Pancreas (tissue), 10 donors: Measurements from ENCODE around the gene IFIT2. TPM values are rescaled to one million over a fixed set of nuclear protein-coding genes. Genes with fewer than 3 reads are reported as not detected.

Experiments
- ATAC-seq, 4 donors: fragments of 200-7000 bp; cut with Tn5 transposase; one replicate each; pipeline versions ENCODE4 v1.8.0 to v1.9.1; 2020; ENCODE audit warnings: mild to moderate bottlenecking in 4 of 4, moderate library complexity in 4 of 4
- DNase-seq, 6 donors: peaks; one replicate each; pipeline ENCODE4 v3.0.0-alpha.2; 2020
- FAIRE-seq: peaks from 2 replicates; lab custom pipeline; 2012; peaks lifted over from hg19 to GRCh38; lab: Jason Lieb, UNC
- H3K27ac ChIP-seq, 4 donors: fragments of 200-600 bp; sonication (generic); 1 replicate in 3 of 4; 2 replicates in 1 of 4; pipeline versions ENCODE4 v1.5.0 to v1.8.0; 2020
- H3K27me3 ChIP-seq, 4 donors: fragments of 200-600 bp; one replicate each; pipeline ENCODE4 v1.8.0; 2021
- H3K36me3 ChIP-seq, 3 donors: fragments of 200-600 bp; sonication (generic) in 1 of 3; one replicate each; pipeline versions ENCODE4 v1.5.0 to v1.8.0; 2020 to 2021
- H3K4me1 ChIP-seq, 3 donors: fragments of 200-600 bp; one replicate each; pipeline ENCODE4 v1.8.0; 2021
- H3K4me3 ChIP-seq, 4 donors: fragments of 200-600 bp; sonication (generic) in 2 of 4; one replicate each; pipeline versions ENCODE4 v1.5.0 to v1.8.0; 2020 to 2021
- H3K9me3 ChIP-seq, 4 donors: fragments of 200-600 bp; one replicate each; pipeline ENCODE4 v1.8.0; 2021
- WGBS, 2 donors: extraction: QIAGEN DNeasy Blood & Tissue Kit; methylation state at CpG; one replicate each; pipeline ENCODE4 v1.1.7; 2013; 5-methylcytosine and 5-hydroxymethylcytosine counted together
- intact Hi-C, 3 donors: fragments of 100-400 bp; cut with DNase I; formaldehyde crosslinking; loops; one replicate each; pipeline versions ENCODE4 v1.11.1 to v1.14.2; 2022
- polyA plus RNA-seq, 2 donors: library from polyadenylated mRNA; stranded (reverse); fragments of 200-250 nt; gene quantifications; one replicate each; pipeline ENCODE4 v1.2.3, GENCODE V29; 2013
- total RNA-seq, 6 donors: library from RNA; stranded (reverse); fragmentation: NEBNext Ultra II Directional in 4 of 6; extraction: Animal tissue kit (Norgen Biotek cat#: 25700) in 4 of 6; gene quantifications; one replicate each; pipeline versions ENCODE4 v1.2.1 to v1.2.4, GENCODE V29; 2021 to 2023
- TF ChIP-seq, protein P1 (sequence below), 4 donors: fragments of 200-600 bp; sonication (generic) in 3 of 4; IDR thresholded peaks; one replicate each; pipeline versions ENCODE4 v1.5.0 to v1.8.0; 2021; ENCODE audit warnings: antibody characterized with exemption in 4 of 4
- donor health status: healthy with polysubstance abuse.
- donor health status: DM: no; HTN: no; CAD: no; lungs with moderate emphysema.
- donor health status: DM: no; HTN: no; CAD: no.
- donor health status: control.
- donor health status: control.
- donor health status: Bipolar disorder and iron deficiency.
- donor health status: DM: yes; HTN: yes; CAD: no.
- donor health status: DM: no; HTN: no; CAD: no.
- donor health status: DM: no; HTN: no; CAD: no.
- donor health status: DM: yes; HTN: yes; CAD: no.

IFIT2 gene
- total and polyA plus RNA-seq, 8 donors = 1.3 to 7.5 (median 1.6) TPM

DNA sequence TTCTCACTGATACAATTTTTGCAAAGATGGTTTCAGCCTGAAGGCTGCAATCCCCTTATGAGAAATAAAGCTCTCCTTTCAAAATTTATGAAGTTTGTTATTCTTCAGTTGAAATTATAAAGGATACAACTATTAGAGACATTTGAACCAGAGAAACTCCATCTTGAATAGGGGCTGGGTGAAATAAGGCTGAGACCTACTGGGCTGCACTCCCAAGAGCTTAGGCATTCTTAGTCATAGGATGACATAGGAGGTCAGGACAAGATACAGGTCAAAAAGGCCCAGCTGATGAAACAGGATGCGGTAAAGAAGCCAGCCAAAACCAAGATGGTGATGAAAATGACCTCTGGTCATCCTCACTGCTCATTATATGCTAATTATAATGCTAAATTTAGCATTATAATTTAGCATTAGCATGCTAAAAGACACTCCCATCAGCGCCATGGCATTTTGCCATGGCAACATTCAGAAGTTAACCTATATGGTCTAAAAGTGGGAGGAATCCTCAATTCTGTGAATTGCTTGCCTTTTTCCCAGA is 53.6 kb downstream of the IFIT2 start:
- no peak overlapping the region for H3K27ac ChIP-seq
- no peaks in the 10 kb centered on the region for H3K27me3 ChIP-seq
- FAIRE-seq = no peak
- no peak for DNase-seq
- WGBS, 2 donors = 90 to 100% methylated on average over 2 of the region's 2 CpGs
- TF ChIP-seq, protein P1, sequence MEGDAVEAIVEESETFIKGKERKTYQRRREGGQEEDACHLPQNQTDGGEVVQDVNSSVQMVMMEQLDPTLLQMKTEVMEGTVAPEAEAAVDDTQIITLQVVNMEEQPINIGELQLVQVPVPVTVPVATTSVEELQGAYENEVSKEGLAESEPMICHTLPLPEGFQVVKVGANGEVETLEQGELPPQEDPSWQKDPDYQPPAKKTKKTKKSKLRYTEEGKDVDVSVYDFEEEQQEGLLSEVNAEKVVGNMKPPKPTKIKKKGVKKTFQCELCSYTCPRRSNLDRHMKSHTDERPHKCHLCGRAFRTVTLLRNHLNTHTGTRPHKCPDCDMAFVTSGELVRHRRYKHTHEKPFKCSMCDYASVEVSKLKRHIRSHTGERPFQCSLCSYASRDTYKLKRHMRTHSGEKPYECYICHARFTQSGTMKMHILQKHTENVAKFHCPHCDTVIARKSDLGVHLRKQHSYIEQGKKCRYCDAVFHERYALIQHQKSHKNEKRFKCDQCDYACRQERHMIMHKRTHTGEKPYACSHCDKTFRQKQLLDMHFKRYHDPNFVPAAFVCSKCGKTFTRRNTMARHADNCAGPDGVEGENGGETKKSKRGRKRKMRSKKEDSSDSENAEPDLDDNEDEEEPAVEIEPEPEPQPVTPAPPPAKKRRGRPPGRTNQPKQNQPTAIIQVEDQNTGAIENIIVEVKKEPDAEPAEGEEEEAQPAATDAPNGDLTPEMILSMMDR (IDR thresholded peaks at IDR 0.05) = no peak
- H3K36me3 ChIP-seq = no peaks in the 10 kb centered on the region
- peaks cover 0 to 8% (median 6%) of the 10 kb centered on the region in 3 donors for H3K4me1 ChIP-seq
- intact Hi-C loops = no loop called here
- no peak for ATAC-seq
- H3K4me3 ChIP-seq = no peak overlapping the region
- no peaks in the 10 kb centered on the region for H3K9me3 ChIP-seq

DNA sequence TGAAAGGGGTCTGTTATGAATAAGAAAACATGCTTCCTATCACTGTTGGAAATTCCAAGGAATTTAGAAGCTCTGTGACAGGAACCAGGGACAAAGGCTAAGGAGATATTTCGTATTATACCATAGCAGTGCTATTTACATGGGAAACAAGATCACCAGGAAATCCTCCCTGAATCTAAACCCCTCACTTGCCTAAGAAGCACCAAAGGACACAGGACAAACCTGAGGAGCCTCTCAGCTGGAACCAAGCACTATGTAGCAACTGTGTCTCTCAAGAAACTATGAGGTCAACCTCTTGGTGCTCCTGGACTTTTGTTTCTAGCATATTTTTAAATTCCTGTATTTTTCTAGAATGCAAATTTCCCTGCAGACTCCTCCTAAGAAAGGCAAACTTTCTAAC is 55.2 kb downstream of the IFIT2 start:
- TF ChIP-seq, protein P1 (IDR thresholded peaks at IDR 0.05) = no peak
- FAIRE-seq (no peak), ATAC-seq (no peak), DNase-seq (no peak)
- WGBS, 2 donors = 78 to 82% methylated on average over 1 of the region's 1 CpG
- H3K27ac ChIP-seq = no peak overlapping the region
- H3K4me3 ChIP-seq = no peak overlapping the region
- no peaks in the 10 kb centered on the region for H3K36me3 ChIP-seq
- no peaks in the 10 kb centered on the region for H3K4me1 ChIP-seq
- H3K9me3 ChIP-seq = no peaks in the 10 kb centered on the region
- intact Hi-C loops = no loop called here
- no peaks in the 10 kb centered on the region for H3K27me3 ChIP-seq

DNA sequence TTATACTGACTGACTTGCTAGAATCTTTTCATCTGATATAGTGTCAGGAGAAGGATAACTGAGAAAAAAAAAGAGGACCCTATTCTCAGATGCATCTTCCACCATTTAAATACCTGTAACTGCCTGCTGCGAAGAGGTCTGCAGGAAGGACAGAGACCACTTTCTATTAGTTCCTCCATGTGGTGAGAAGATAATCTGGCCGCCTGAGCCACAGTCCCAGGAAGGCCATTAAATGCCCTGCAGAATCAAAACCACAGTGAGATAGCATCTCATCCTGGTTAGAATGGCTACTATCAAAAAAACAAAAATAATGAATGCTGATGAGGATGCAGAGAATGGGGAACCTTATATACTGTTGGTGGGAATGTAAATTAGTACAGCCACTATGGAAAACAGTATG is 56.1 kb downstream of the IFIT2 start:
- no peak for ATAC-seq

More for the DNA sequence above, 56.1 kb downstream of the IFIT2 start:
- 85 to 90% methylated on average over 2 of the region's 2 CpGs for WGBS, 2 donors
- no peaks in the 10 kb centered on the region for H3K4me1 ChIP-seq
- no peak overlapping the region for H3K4me3 ChIP-seq
- DNase-seq = no peak
- no peak for FAIRE-seq
- H3K27ac ChIP-seq = no peak overlapping the region
- TF ChIP-seq, protein P1 (IDR thresholded peaks at IDR 0.05) = no peak
- H3K36me3 ChIP-seq = no peaks in the 10 kb centered on the region
- no peaks in the 10 kb centered on the region for H3K9me3 ChIP-seq
- no peaks in the 10 kb centered on the region for H3K27me3 ChIP-seq
- intact Hi-C loops = no loop called here

Other genes starting within 250 kb of the IFIT2 start
- gene CH25H, start 94.7 kb upstream of the IFIT2 start, total RNA-seq = 1 to 10 TPM in 1 of 6 donors, under 1 TPM in 4, not detected in 1; 0.32 to 1.9 (median 0.46) TPM
- under 1 TPM; 0.49 to 0.92 TPM for gene CH25H, start 94.7 kb upstream of the IFIT2 start, polyA plus RNA-seq
- 10 to 100 TPM; 11.7 to 52.6 (median 17.6) TPM for gene LIPA, start 50.3 kb upstream of the IFIT2 start, total RNA-seq
- gene LIPA, start 50.3 kb upstream of the IFIT2 start, polyA plus RNA-seq = 10 to 100 TPM in 1 of 2 donors, 1 to 10 TPM in 1; 4.7 to 18.1 TPM
- gene IFIT3, start 26.0 kb downstream of the IFIT2 start, total RNA-seq = 10 to 100 TPM in 1 of 6 donors, 1 to 10 TPM in 5; 2.3 to 11.6 (median 3.9) TPM
- 1 to 10 TPM; 2.3 to 4.6 TPM for gene IFIT3, start 26.0 kb downstream of the IFIT2 start, polyA plus RNA-seq
- gene IFIT1B, start 76.0 kb downstream of the IFIT2 start, total RNA-seq = not detected
- gene IFIT1B, start 76.0 kb downstream of the IFIT2 start, polyA plus RNA-seq = under 1 TPM in 1 of 2 donors, not detected in 1; 0.05 TPM
- gene IFIT1, start 90.6 kb downstream of the IFIT2 start, total RNA-seq = 1 to 10 TPM; 2.4 to 9.3 (median 3.8) TPM
- gene IFIT1, start 90.6 kb downstream of the IFIT2 start, polyA plus RNA-seq = 10 to 100 TPM in 1 of 2 donors, 1 to 10 TPM in 1; 4.0 to 11.4 TPM
- gene IFIT5, start 112.5 kb downstream of the IFIT2 start, total RNA-seq = 1 to 10 TPM; 3.7 to 8.1 (median 4.2) TPM
- 1 to 10 TPM; 2.9 to 6.1 TPM for gene IFIT5, start 112.5 kb downstream of the IFIT2 start, polyA plus RNA-seq
- gene SLC16A12, start 233.5 kb downstream of the IFIT2 start, total RNA-seq = 10 to 100 TPM; 12.8 to 38.2 (median 28.4) TPM
- 10 to 100 TPM in 1 of 2 donors, 1 to 10 TPM in 1; 6.0 to 18.8 TPM for gene SLC16A12, start 233.5 kb downstream of the IFIT2 start, polyA plus RNA-seq